ENCODE data around the gene SCGB1D4.

Gene SCGB1D4

GRCh38 chr11:62251698-62252097 is 47.2 kb downstream of the SCGB1D4 start:
- no peak overlapping the region for H3K27ac ChIP-seq (ENCODE audit: low read length)
- H3K79me2 ChIP-seq (ENCODE audit: low read length): no peaks in the 10 kb centered on the region
- H3K36me3 ChIP-seq (replicated peaks; ENCODE audit: insufficient read depth, low read length): no peaks in the 10 kb centered on the region
- H3K9me2 ChIP-seq (replicated peaks; ENCODE audit: insufficient read depth, low read length): no peaks in the 10 kb centered on the region
- no peaks in the 10 kb centered on the region for H3K9me3 ChIP-seq (replicated peaks; ENCODE audit: insufficient read depth, low read length)
- no peaks in the 10 kb centered on the region for H3F3A ChIP-seq (ENCODE audit: insufficient read depth, low read length)
- H2AFZ ChIP-seq (ENCODE audit: low read length): no peak overlapping the region
- no peaks in the 10 kb centered on the region for H3K4me1 ChIP-seq (ENCODE audit: low read length)
- no peak for TF ChIP-seq EZH2phosphoT487 (IDR thresholded peaks at IDR 0.05; ENCODE audit: low read length)
- no peak for TF ChIP-seq CTCF (IDR thresholded peaks at IDR 0.05; ENCODE audit: low read length)
- no peak for TF ChIP-seq EZH2 (optimal IDR thresholded peaks at IDR 0.05; ENCODE audit: low read depth, low read length)
- no peak for DNase-seq
- no peaks in the 10 kb centered on the region for H3K27me3 ChIP-seq (replicated peaks; ENCODE audit: insufficient read depth, low read length)
- H3K4me2 ChIP-seq (ENCODE audit: low read depth, low read length): no peak overlapping the region
- H3K9ac ChIP-seq (ENCODE audit: low read length): no peak overlapping the region
- H4K20me1 ChIP-seq (ENCODE audit: insufficient read depth, low read length): no peaks in the 10 kb centered on the region
- no peak overlapping the region for H3K4me3 ChIP-seq (ENCODE audit: low read length)
